Measurements from ENCODE around the gene WDR54.

Gene WDR54

GRCh38 chr2:74471332-74472065 is 50.0 kb downstream of the WDR54 start:
- no peak for DNase-seq
- intact Hi-C loops (cut with DNase I), result no loop called here

DNA sequence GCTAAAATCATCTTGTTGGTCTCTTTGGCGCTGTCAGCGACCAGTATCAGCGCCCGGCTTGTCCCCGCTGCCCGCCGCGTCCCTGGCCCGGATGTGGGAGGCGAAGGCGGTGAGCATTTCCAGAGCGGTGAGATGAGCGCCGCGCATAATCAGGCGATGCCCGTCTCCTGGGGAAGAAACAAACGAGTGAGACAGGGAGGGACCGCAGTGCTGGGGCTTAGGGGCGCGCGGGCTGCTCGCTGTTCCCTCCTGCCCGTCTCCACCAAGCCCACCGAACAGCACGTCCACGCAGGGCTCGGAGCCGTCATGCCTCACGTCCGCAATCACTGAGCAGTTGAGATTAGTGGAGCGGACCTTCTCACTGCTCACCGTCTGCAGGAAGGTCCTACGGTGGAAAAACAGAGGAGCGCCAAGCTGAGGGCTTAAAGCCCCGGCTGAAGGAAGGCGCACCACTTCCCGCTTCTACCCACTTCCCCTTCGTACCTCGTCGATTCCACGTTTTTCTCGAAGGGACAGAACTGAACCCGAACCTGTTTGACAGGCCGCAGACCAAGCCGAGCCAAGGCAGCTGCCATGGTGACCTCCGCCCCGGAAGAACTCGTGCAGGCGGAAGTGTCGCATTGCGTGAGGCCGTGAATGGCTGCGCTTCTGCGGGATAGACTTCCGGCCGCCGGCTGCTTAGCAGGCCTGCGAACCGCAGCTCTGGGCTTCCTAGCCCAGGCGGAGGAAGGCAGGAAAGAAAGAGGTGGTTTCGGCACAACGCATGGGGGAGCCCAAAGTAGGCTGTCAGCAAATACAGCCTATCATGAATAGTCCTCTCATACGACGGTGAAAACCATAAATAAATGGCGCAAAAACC is 50.8 kb downstream of the WDR54 start, which contains the start of gene MRPL53:
MRPL53 (minus strand) TSS at position 595 of the 859 bp plus-strand sequence; CDS start at position 575, 20 bp downstream.
- intact Hi-C loops (cut with DNase I), result no loop called here
- DNase-seq, result peak; percentile 93 to 99 (median 96)

DNA sequence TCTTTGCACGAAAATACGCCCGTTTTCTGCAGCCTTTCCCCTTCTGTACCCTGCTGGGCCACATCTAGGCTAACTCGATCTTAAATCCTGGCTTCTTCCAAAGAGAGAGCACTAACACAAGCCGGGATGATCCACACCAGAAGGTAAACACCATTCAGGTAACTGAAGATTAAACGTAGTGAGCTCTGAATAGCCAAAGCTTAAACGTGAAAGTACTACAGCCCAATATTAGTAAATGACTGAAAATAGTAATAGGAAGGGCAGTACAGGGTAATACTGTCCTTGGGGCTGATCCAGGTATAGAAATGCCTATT is 51.4 kb downstream of the WDR54 start:
- DNase-seq, result no peak
- intact Hi-C loops (cut with DNase I), result no loop called here

GRCh38 chr2:74474481-74474880 is 53.0 kb downstream of the WDR54 start:
- no peak for DNase-seq
- intact Hi-C loops (cut with DNase I), result no loop called here

- DNase-seq, result no peak
- intact Hi-C loops (cut with DNase I), result no loop called here
Measured at GRCh38 chr2:74474899-74475298, 53.4 kb downstream of the WDR54 start.
